Midbrain (tissue), 1 donor: ENCODE results near the gene MTUS2.

Source experiments
- DNase-seq: peaks from one replicate; lab custom pipeline; 2025; lab: John Stamatoyannopoulos, UW

MTUS2 gene

DNA sequence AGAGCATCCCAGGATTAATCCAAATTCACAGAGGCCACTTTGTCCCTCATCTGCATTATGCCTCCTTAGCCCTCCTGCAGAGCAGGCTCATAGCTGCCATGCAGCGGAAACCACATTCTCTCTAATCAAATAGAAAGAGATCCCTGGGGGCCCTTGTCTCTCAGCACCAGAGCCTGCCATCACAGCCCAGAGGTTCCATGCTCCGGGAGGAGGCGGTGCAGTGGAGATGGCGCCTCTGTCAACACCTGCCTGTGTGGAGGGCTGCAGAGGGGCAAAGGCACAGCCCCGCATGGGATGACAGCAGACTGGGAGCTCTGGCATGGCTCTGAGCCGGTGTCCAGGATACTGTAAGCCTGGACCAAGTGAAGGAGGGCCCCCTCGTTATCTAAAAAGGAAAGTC lies 664.1 kb downstream of the MTUS2 start:
- no peak for DNase-seq

DNA sequence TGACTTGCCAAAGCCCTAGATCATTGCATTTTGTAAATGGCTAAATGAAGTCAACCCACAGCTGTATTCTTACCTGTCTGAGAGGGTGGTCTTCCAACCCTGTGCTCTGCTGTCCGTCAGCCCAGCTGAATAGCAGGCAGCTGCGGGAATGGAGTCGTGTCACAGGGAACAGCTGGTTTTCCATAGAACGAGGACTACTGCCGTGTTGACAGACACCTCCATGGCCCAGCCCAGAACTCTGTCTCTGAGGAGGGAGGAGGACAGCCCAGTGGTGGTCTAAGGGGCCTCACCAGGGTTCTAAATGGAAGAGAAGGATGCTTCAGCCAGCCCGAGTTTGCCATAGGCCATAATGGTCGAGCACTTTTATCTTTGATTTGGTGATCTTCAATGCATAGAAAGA lies 664.7 kb downstream of the MTUS2 start:
- DNase-seq = no peak

DNA sequence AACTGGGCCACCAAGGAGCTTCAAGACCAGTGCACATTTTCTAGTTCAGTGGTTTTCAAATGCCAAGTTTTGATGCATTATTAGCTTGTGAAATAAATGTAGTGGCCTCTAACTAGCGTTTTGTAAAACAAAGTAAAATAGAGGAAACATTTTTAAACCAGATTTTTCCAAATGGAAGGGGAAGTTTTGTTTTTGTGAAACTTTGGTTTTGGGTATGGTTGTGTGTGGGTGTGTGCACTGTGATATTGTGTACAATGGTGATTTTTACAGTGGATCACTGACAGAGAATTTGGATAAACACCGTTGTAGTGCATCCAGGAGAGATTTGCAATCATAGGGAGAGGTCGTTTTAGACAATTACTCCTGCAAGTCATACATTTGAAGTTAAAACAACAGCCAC lies 666.4 kb downstream of the MTUS2 start:
- DNase-seq = no peak

DNA sequence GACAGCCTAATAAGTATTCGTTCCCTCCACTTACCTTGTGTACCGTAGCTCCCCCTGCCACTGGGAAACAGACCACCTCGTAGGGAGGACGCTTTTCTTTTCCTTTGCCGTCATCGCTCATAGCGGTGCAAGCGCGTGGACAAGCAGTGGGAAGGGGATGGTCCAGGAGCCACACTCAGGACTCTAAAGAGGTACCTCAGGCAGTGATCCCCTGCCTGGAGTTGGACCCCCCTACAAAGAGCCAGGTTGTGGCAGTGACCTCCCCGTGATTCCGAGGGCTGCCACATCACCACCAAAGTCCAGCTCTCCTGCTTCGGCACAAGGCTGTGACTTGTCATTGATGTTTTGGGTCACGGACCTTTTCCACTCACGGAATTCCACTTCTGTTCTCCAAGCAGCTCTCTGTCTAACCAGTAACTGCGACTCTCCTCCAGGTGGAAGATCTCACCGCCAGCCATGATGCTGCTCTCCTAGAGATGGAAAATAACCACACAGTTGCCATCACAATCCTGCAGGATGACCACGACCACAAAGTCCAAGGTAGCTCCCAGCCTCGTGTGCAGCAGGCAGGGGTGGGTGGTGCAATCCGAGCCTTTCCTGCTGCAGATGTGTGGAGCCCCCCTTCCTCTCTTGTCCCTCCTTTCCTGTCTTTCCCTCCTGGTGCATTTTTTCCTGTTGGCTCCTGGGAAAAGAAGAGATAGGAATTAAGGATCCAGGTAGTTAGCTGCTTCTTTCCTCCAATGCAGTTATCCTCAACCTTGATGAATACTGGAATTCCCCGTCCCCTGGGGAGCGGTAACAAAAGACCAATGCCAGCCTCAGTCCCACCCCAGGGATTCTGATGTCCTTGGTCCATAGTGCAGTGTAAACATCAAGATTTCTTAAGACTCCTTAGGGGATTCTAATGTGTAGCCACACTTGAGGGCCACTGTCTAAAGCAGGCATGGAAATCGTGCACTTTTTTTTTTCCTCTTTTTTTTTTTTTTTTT lies 667.6 kb downstream of the MTUS2 start:
- no peak for DNase-seq

DNA sequence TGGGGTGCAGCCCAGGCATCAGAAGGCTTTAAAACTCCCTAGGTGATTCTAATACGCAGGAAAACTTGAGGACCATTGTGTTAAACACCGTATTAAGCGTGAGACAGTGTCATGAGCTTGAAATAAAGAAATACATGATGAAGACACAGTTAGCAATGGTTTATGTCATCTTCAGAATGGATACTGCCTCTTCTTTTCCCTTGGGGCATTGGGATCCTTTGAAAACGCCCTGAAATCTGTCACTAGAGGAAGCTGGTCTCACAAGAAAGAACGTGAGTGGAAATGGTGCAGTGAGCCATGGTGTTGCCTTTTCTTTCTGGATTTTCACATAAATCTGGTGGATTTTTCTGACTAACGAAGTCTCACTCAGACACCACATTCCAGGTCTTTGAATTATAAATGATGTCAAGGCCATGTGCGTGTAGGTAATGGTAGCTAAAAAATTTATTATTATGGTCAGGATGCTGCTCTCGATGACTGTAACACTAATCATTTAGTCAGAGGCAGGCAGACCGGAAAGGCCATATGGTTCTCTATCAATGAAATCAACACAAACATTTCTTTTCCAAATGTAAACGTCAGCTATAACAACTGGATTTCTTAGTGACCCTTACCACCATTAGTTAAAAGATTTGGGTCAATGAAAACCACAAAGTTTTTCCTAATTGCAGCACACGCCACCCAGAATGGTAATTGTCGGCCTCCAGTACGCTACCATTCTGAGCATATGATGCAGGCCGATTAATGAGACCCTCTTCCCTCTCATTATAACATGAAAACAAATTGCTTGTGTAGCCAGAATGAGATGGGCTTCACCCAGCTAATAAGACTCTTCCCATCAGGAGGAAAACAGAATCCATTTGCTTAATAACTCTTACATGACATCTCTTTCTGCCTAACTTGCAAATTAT lies 669.8 kb downstream of the MTUS2 start:
- no peak for DNase-seq

DNA sequence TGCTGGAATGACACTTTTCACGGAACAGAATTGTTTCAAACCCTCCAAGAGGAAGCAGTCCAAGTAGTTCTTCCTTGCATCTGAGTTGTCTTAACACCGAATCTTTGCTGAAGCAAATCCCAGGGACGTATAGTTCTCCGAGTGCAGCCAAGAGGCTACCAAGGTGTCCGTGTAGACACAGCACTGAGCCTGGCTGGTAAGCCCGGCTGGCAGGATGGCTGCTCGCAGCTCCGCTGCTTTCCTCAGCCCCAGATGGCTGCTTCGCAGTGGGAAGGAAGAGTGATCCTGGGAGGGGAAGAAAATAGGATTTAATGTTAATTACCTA lies 670.4 kb downstream of the MTUS2 start:
- DNase-seq = no peak

DNA sequence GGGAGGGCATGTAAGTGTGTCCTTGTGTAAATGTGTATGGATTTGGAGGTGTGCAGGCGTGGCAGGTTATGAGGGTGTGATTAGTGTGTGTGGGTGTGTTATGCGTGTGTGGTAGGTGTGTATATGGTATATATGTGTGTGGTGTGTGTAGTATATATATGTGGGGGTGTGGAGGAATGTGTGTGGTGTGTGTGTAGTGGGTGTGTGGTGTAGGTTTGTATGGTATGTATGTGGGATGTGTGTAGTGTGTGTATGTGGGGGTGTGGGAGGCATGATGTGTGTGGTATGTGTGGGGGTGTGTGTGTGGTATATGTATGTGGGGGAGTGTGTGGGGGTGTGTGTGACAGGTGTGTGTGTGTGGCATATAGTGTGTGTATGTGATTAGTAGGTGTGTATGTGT lies 671.1 kb downstream of the MTUS2 start:
- no peak for DNase-seq

DNA sequence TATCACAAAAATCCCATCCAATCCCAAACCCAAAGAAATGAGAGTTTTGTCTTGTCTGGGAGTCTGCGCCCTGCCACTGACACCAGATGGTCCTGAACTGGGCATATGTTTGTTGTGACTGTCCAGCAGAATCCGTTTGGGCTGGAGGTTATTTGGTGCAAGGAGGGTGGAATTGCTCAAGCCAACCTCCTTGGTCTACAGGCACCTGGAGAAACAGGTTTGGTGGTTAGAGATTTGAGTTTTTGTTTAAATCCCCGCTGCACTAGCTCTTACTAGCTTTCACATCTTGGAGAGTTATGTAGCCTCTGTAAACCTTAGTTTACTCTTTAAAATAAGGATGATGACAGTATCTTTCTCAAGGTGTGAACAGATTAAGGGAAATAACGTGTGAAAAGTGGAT lies 673.7 kb downstream of the MTUS2 start:
- no peak for DNase-seq

DNA sequence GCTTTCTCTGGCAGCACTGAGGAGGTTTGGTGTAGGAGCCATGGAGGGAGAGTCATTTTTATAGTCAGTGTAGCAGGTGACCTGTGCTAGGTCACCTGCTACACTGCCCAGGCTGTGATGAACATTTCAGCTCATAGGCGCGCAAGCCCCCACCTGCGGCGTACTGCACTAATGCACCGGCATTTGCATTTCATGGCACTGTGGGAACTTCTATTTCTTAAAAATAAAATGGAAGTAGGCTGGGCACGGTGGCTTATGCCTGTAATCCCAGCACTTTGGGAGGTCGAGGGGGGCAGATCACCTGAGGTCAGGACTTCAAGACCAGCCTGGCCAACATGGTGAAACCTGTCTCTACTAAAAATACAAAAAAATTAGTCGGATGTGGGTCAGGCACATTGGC lies 674.4 kb downstream of the MTUS2 start:
- DNase-seq = no peak

DNA sequence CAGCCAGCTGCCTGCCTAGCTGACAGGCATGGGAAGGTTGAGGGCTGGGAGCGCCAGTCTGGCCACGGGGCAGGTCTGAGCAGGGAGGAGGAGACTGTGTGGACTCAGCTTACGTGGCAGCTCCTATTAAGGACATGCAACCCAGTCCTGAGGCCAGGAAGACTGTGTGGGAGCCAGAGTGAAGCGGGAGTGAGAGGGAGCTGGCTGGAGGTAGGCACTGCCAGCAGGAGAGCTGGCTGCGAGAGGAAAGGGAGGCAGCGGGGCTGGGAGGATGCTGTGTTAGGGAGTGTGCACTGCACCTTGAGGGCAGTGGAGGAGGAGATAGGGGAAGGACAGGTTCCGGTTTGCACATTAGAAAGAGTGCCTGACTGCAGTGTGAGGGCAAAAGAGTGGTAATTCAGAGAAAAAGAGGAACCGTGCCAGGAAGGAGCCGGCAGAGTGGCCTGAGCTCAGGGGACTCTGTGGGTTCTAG lies 676.1 kb downstream of the MTUS2 start:
- DNase-seq = no peak

DNA sequence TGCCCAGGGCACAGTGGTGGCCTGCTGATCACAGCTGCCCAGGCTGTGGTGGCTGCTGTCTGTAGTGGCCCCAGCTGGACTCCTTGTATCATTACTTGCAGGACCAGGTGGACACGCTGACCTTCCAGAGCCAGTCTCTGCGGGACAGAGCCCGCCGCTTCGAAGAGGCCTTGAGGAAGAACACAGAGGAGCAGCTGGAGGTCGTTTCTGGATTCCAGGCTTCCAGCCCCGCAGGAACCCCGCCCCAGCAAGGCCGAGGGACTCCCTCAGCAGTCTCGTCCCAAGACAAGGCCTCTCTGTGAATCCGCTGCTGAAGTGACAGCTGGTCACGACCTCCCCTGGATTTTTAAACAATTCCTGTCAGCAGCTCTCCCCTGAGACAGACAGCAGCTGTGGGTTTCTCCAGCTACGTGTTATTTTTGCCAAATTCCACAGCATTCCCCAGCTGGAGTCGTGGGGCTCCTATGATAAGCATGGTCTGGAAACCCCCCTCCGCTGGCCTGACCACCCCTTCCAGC lies 677.1 kb downstream of the MTUS2 start:
- DNase-seq = no peak

DNA sequence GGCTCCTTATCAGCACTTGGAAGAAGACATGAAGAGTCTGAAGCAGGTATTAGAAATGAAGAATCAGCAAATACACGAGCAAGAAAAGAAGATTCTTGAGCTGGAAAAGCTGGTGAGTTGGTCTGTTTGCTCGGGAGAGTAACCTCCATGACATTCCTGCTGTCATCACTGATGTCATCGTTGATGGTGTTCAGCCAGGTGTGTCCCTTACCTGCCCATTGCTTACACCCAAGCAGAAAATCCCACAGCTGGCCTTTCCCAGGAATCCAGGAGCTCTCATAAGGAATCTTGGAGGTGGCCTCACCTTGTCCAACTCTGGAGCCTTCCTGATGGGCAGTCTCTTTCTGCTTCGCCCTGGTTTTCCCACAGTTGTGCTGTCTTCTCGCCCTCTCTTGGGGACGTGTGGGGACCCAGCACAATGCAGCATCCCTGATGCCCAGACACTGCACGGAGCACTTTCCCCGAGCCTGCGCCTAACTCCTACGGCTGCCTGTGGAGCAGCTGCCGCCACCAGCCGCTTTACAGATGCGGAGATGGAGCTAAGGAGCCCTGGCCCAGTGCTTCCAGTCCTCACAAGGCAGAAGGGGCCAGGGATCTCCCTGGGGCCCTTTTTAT lies 678.4 kb downstream of the MTUS2 start:
- DNase-seq = no peak

DNA sequence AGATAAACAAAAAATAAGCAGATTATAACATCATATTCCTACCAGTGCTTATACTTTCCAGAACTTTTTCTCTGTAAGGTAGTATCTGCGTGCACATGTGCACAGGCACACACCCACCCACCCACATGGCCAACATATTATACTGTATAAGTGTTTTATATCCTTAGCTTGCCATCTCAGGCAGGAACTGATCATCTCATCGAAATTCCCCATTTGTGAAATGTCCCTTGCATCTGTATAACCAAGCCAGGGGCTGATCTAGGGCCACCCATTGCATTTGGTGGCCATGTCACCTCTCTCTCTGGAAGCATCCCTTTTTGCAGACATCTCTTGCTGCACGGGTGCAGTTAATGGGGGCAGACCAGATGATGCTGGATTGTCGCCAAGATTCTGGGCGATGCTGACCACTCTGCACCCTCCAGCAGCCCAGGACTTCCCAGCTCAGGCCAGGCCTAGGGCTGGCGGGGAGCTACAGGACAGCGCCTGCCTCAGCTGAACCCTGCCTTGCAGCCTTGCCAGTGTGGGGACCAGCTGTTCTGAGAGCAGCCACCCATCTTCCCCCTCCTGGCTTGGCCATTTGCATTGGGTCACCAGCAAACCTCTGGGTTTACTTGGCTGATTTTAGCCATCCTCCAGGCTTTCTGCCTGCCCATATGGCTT lies 679.5 kb downstream of the MTUS2 start:
- no peak for DNase-seq

DNA sequence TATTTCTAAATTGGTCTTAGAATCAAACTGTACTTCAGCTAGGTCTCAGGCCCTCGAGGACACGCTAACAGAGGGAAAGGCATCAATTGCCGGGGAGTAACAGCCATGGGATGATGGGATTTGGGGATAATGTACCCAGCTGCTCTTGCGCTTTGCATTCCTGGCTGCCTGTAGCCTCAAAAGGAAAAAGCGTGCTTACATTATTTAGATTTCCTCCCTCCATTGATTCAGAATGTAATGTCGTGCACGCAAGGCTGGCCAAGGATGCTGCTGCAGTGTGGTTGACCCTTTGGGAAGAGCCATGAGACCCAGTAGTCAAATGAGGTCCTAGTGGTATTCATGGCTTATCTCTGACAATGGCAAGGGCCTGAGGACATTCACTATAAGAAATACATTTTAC lies 680.2 kb downstream of the MTUS2 start:
- no peak for DNase-seq

DNA sequence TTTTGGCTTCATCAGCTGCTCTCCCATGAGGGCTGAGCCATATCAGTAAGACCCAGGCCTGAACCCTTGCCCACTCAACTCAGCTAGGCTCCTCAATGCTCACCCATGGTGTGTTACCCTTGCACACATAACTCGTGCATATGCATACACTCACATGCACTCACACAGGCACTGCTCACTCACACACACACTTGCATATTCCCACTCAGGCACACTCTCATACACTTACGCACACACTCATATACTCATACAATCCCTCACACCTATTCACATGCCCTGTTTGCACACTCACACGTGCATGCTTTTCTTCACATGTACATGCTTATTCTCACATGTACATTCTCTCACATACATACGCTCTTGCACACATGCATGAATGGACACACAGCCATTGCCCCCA lies 681.5 kb downstream of the MTUS2 start:
- no peak for DNase-seq

DNA sequence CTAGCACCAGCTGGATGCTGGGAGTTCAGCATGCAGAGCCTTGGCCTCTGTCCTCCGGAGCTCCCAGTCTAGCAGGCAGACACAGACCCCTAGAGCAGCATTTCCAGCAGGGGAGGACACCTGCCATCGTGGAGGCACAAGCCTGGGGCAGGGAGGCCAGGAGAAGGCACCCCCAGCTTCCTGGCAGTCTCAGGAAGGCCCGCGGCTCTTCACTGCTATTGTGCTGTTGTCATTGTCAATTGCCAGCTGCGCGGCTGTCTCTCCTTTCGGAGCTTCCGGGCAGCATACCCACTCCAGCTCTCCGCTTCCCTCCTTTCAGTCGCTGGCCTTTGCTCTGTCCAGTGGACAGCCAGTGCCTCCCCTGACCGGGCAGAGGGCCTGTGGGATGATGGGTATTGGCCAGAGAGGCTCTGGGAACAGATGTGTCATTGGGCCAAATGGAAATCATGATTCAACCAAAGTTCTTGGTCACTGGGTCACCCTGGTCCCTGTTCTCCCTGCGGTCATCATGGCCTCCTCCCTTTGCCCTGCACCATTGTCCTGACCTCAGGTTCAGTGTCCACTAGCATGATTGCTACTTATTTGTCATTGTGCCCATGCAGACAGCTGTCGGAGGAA lies 682.4 kb downstream of the MTUS2 start:
- no peak for DNase-seq

DNA sequence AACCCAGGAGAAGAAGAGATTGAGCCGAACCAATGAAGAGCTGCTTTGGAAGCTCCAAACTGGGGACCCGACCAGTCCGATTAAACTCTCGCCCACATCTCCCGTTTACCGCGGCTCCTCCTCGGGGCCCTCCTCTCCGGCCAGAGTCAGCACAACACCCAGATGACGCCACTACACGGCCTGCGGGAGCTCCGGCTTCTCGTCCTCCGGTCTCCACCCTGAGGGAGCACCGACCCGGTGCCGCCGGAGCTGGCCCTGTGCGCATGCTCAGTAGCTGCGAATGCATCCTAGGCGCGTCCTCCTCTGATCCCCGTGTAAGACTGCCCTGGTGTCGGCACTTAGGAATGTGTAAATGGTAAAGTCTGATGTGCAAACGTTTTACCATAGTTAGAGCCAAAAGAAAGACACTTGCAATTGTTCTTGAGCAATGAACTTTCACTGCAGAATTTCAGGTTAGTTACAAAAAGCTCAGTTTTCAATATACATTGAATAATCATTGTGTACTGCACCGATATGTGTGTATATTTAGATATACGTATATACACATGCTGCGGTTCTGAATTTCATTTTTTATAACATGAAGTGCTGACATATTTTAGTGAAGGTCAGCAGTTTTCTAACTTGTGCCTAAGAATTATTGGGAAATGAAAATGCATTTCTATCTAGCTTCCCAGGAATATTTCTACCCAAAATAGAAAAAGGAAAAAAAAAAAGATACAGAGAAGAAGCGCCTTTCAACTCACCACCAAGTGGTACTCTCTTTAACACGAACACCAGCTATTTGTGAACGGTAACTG lies 683.1 kb downstream of the MTUS2 start:
- no peak for DNase-seq

DNA sequence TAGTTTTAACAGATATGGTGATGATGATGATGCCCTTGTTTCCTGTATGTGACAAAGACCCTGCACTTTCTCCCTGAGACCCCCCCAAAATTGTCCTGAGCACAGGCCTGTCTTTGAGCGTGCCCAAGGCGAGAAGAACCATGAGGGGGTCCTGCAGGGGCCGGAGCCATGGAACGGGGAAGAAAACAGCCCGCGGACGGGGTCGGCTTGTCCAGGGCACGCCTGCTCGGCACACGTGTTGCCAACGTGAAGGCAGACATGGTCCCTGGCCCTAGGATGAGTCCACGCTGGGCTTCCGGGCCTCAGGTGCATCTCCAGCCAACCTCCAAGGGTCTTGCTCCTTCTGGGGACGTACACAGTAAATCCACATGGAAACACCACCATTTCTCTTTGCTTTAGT lies 684.6 kb downstream of the MTUS2 start:
- DNase-seq = no peak

DNA sequence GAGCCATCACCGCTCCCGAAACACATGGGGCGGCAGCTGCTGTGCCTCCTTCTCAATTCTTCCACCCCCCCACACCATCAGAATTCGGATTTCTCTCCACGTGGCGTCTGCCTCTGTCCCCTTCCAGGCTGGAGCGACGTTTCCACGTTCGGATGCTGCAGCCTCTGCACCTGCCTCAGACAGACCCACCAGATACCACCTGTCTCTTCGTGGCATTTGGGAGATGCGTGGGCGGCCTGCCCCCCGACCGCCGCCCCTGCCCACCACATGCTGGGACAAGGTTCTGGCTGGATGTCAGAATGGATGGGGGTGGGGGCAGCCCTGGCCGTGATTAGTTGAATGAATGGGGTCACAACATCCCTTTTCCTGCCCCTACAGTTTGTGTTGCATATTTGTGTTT lies 685.4 kb downstream of the MTUS2 start:
- DNase-seq = no peak

DNA sequence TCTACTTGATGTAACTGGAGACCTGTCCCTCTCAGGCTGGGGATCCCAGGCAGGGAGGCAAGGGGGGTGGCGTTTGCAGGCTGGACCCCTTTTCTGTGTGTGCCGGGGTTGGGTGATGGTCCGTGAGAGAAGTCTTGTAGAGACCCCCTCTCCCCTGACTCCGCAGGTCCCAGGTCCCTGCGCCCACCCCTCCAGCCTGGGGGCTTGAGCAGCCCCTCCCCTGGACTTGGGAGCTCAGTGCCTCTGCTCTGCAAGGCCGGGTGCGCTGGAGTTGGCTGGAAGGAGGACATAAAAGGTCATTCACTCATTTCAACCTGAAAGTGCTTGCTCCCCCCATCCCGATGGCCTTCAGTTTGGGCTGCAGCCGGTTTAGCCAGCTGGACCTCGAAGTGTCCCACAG lies 685.8 kb downstream of the MTUS2 start:
- no peak for DNase-seq
